K562 (cell line): ENCODE measurements around the gene PLEKHM3. TPM values are rescaled to one million over a fixed set of nuclear protein-coding genes. Genes with fewer than 3 reads are reported as not detected.

Experiments used
- ATAC-seq: fragments of 200-7000 bp; cut with Tn5 transposase; 3 replicates; pipeline ENCODE4 v1.9.1; 2020; ENCODE audit warnings: moderate library complexity
- BruUV-seq: library from RNA; stranded (reverse); fragments of 400-500 nt; replicated peaks from 2 replicates; lab custom pipeline; 2021; lab: Mats Ljungman, UMichigan
- CTCF ChIA-PET: fragments of 300-600 bp; formaldehyde crosslinking; extraction: SDS; loops from one replicate; lab custom pipeline; 2021; ENCODE audit warnings: low intra/inter-chr PET ratio; lab: Yijun Ruan, JAX
- POLR2A ChIA-PET: fragments of 300-600, 350-650 bp; sonication (Branson Sonifier 250); formaldehyde crosslinking; extraction: SDS; loops from one replicate; lab custom pipeline; 2021; ENCODE audit warnings: antibody characterized with exemption, inconsistent platforms; lab: Yijun Ruan, JAX
- DNase-seq, 4 experiments: peaks; one replicate each; pipeline versions ENCODE4 v3.0.0 to v3.0.0-alpha.2; 2011 to 2018; ENCODE audit warnings: low spot score in 3 of 4, mixed read lengths in 3 of 4; ENCODE audit errors: extremely low read depth in 1 of 4
- FAIRE-seq: peaks from 2 replicates; lab custom pipeline; 2011; peaks lifted over from hg19 to GRCh38; lab: Jason Lieb, UNC
- H2AFZ ChIP-seq: 2 replicates; pipeline ENCODE4 v1.6.0; 2011; ENCODE audit warnings: low read depth, low read length, control low read depth, inconsistent platforms
- H3K27ac ChIP-seq: fragments of 200-600 bp; 3 replicates; pipeline ENCODE4 v1.8.0; 2011; ENCODE audit warnings: low read depth, mild to moderate bottlenecking, control low read depth, inconsistent platforms, low read length, moderate library complexity, mixed read lengths; ENCODE audit errors: extremely low read depth
- H3K27me3 ChIP-seq, 2 experiments: fragments of 300-600 bp in 1 of 2; 2 replicates in 1 of 2; 3 replicates in 1 of 2; pipeline versions ENCODE4 v1.6.0 to v1.8.0; 2011; ENCODE audit warnings: inconsistent platforms in 2 of 2, low read length in 2 of 2, mild to moderate bottlenecking in 1 of 2, mixed read lengths in 1 of 2, moderate library complexity in 1 of 2; ENCODE audit not compliant: control insufficient read depth in 2 of 2, insufficient read depth in 2 of 2
- H3K36me3 ChIP-seq: fragments of 300-600 bp; 3 replicates; pipeline ENCODE4 v1.8.0; 2011; ENCODE audit warnings: mild to moderate bottlenecking, low read length, inconsistent platforms; ENCODE audit not compliant: control insufficient read depth, insufficient read depth
- H3K4me1 ChIP-seq, 2 experiments: fragments of 200-600 bp in 1 of 2; replicated peaks in 1 of 2; 2 replicates in 1 of 2; 3 replicates in 1 of 2; pipeline versions ENCODE4 v1.5.1 to v1.8.0; 2011; ENCODE audit warnings: inconsistent platforms in 2 of 2, low read length in 2 of 2, mild to moderate bottlenecking in 1 of 2, mixed read lengths in 1 of 2, moderate library complexity in 1 of 2; ENCODE audit not compliant: control insufficient read depth in 2 of 2, insufficient read depth in 2 of 2
- H3K4me2 ChIP-seq: 2 replicates; pipeline ENCODE4 v1.6.1; 2011; ENCODE audit warnings: low read length, control low read depth, inconsistent platforms, mixed read lengths; ENCODE audit not compliant: insufficient read depth
- H3K4me3 ChIP-seq: fragments of 200-600 bp; sonication (generic), shearing (Covaris generic); 2 replicates; pipeline ENCODE4 v1.5.1; 2016; ENCODE audit warnings: control low read depth, inconsistent platforms
- H3K79me2 ChIP-seq: fragments of 200-600 bp; 3 replicates; pipeline ENCODE4 v1.8.0; 2011; ENCODE audit warnings: low read length, inconsistent platforms; ENCODE audit not compliant: control insufficient read depth, insufficient read depth
- H3K9ac ChIP-seq, 2 experiments: 2 replicates each; pipeline versions ENCODE4 v1.6.0 to v1.6.1; 2011; ENCODE audit warnings: low read depth in 2 of 2, low read length in 2 of 2, control low read depth in 1 of 2, inconsistent platforms in 1 of 2, mild to moderate bottlenecking in 1 of 2, mixed read lengths in 1 of 2; ENCODE audit not compliant: insufficient read depth in 1 of 2
- H3K9me1 ChIP-seq: one replicate; pipeline ENCODE4 v1.6.0; 2011; ENCODE audit warnings: inconsistent platforms, mild to moderate bottlenecking, low read length, moderate library complexity; ENCODE audit not compliant: control insufficient read depth, insufficient read depth
- H3K9me3 ChIP-seq: replicated peaks from 2 replicates; pipeline ENCODE4 v1.5.1; 2011; ENCODE audit warnings: low read depth, low read length, inconsistent platforms; ENCODE audit not compliant: control insufficient read depth, insufficient read depth
- H4K20me1 ChIP-seq: replicated peaks from 2 replicates; pipeline ENCODE4 v1.6.1; 2011; ENCODE audit warnings: low read length, inconsistent platforms, mixed read lengths; ENCODE audit not compliant: control insufficient read depth, insufficient read depth
- COPS2 ChIP-seq: fragments of 450-650 bp; conservative IDR thresholded peaks from 2 replicates; pipeline ENCODE4 v1.6.1; 2016; ENCODE audit warnings: mild to moderate bottlenecking, moderate library complexity
- FOXA3 ChIP-seq, 2 experiments: fragments of 450-650 bp in 1 of 2; sonication (generic) in 1 of 2; formaldehyde crosslinking; IDR thresholded peaks in 1 of 2; conservative IDR thresholded peaks in 1 of 2; 2 replicates each; pipeline versions ENCODE4 v1.4.0 to v1.8.0; 2020 to 2022; ENCODE audit warnings: mild to moderate bottlenecking in 2 of 2, missing genetic modification reagents in 1 of 2
- FOXP1 ChIP-seq: sonication (generic); formaldehyde crosslinking; IDR thresholded peaks from 2 replicates; pipeline ENCODE4 v1.8.0; 2022; ENCODE audit warnings: mild to moderate bottlenecking, missing genetic modification reagents
- MCM7 ChIP-seq, 2 experiments: fragments of 450-650 bp; IDR thresholded peaks; 2 replicates each; pipeline ENCODE4 v1.6.1; 2016 to 2018
- NCOA2 ChIP-seq, 2 experiments: fragments of 450-650 bp; IDR thresholded peaks; 2 replicates each; pipeline ENCODE4 v1.6.1; 2018; ENCODE audit warnings: mild to moderate bottlenecking in 2 of 2, moderate library complexity in 1 of 2; ENCODE audit not compliant: partially characterized antibody in 2 of 2
- PTBP1 ChIP-seq: fragments of 200-400 bp; formaldehyde crosslinking; IDR thresholded peaks from 2 replicates; pipeline ENCODE4 v1.6.1; 2017; ENCODE audit warnings: low read depth, low read length
- SIRT6 ChIP-seq: IDR thresholded peaks from one replicate; pipeline ENCODE4 v1.6.1; 2012; ENCODE audit warnings: low read depth, mild to moderate bottlenecking, control low read depth, inconsistent platforms, low read length, moderate library complexity
- TCF7L2 ChIP-seq: fragments of 150-350 bp; IDR thresholded peaks from 2 replicates; pipeline ENCODE4 v1.6.1; 2016; ENCODE audit warnings: low read depth, mild to moderate bottlenecking, low read length, moderate library complexity
- ZNF583 ChIP-seq: fragments of 250-450 bp; sonication (Bioruptor Pico); IDR thresholded peaks from 2 replicates; pipeline ENCODE4 v1.4.0; 2020
- ZNF668 ChIP-seq: fragments of 250-450 bp; sonication (Bioruptor Pico); IDR thresholded peaks from 2 replicates; pipeline ENCODE4 v1.8.0; 2022; ENCODE audit warnings: mild to moderate bottlenecking, inconsistent platforms
- WGBS: fragments of 100-300 bp; shearing (Covaris generic); methylation state at CpG from one replicate; pipeline ENCODE4 v1.1.6; 2016; ENCODE audit warnings: low coverage, mixed read lengths; ENCODE audit not compliant: insufficient coverage; ENCODE audit errors: missing lambda C conversion rate; 5-methylcytosine and 5-hydroxymethylcytosine counted together
- in situ Hi-C: fragments of 300-500 bp; cut with MboI; formaldehyde crosslinking; loops from 4 replicates; pipeline ENCODE4 v1.15.0; 2018; ENCODE audit warnings: inconsistent platforms, mixed read lengths
- intact Hi-C: fragments of 100-400 bp; cut with micrococcal nuclease; formaldehyde crosslinking; loops from 2 replicates; pipeline ENCODE4 v1.14.2; 2022
- polyA plus RNA-seq, 8 experiments: library from polyadenylated mRNA; depleted of rRNA in 4 of 8; stranded (reverse) in 5 of 8; unstranded in 3 of 8; fragments of >200 nt; fragmentation: Nextera tagmentation in 2 of 8; fragmentation: Illumina TruSeq in 1 of 8; extraction: Ambion mirVana in 2 of 8; extraction: Trizol in 1 of 8; gene quantifications; 2 replicates each; pipeline versions ENCODE4 v1.2.1 to v1.2.3, GENCODE V29; 2011 to 2014; ENCODE audit warnings: inconsistent platforms in 1 of 8, missing spikeins in 1 of 8
- total RNA-seq, 7 experiments: library from RNA; depleted of rRNA in 6 of 7; stranded (reverse); fragments of >200 nt in 6 of 7; fragmentation: Illumina TruSeq in 2 of 7; extraction: Trizol in 2 of 7; gene quantifications; 2 replicates each; pipeline versions ENCODE4 v1.2.1 to v1.2.3, GENCODE V29; 2011 to 2021; ENCODE audit warnings: low replicate concordance in 1 of 7
- TF ChIP-seq, protein P1 (sequence below), 2 experiments: fragments of 450-650 bp in 1 of 2; IDR thresholded peaks; 2 replicates each; pipeline ENCODE4 v1.6.1; 2011 to 2017; ENCODE audit warnings: low read depth in 2 of 2, antibody characterized with exemption in 1 of 2, borderline replicate concordance in 1 of 2, low read length in 1 of 2, mild to moderate bottlenecking in 1 of 2, mixed read lengths in 1 of 2; ENCODE audit not compliant: control insufficient read depth in 1 of 2
- TF ChIP-seq, protein P2 (sequence below): sonication (generic); formaldehyde crosslinking; IDR thresholded peaks from 2 replicates; pipeline ENCODE4 v1.8.0; 2022; ENCODE audit warnings: missing genetic modification reagents, mild to moderate bottlenecking, borderline replicate concordance

PLEKHM3 gene
- total and polyA plus RNA-seq, 9 of the 15 experiments (the other 6 are each of a cell fraction or from before 2014, with no cell fraction given), result 0.24 to 1.6 (median 1.0) TPM

DNA sequence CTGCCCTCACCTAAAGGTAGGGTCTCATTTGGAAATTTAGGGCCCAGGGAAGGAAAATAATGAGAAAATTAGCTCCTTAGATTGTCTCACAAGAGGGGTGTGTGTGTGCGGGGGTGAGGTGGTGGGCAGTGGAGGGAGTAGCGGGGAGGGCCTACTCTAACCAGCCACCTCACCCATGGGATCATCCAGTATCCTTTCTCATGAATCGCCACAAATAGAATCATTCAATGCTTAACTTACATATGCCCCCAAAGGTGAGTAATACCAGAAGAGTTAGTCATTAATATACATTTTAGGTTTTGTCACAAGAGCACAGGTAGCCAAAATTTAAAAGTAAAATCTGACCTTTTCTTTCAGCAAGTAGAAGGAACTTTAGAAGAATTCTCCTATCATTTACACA is 122.1 kb downstream of the PLEKHM3 start:
- FAIRE-seq, result no peak
- no peak for ATAC-seq

DNA sequence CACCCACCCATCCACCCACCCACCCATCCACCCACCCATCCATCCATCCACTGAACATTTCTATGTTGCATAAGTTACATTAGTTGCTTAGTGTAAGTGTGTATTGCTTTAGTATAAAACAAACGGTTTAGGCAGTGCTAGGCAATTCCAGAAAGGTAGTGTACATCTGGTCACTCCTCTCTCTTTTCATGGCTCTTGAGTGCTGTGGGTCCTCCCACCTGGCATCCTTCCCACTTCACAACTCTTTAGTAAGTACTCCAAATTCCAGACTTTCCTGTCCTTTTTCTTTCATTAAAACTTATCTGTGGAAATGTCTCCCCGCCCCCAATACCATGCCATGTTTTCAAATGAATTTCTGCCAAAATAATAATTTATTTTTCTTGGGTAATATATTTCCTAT is 122.5 kb downstream of the PLEKHM3 start:
- Histone ChIP-seq H3K27me3 (no peaks in the 10 kb centered on the region), H4K20me1 (no peaks in the 10 kb centered on the region), H3K4me3 (no peak overlapping the region), H2AFZ (no peak overlapping the region), H3K36me3 (no peaks in the 10 kb centered on the region), H3K27ac (no peak overlapping the region), H3K9me1 (no peaks in the 10 kb centered on the region), H3K4me1 (no peaks in the 10 kb centered on the region), H3K79me2 (no peaks in the 10 kb centered on the region), H3K9ac (no peak overlapping the region), H3K9me3 (no peaks in the 10 kb centered on the region), H3K4me2 (no peak overlapping the region)
- FAIRE-seq (no peak), DNase-seq (no peak), ATAC-seq (no peak)
- 30% methylated on average over 2 of the region's 2 CpGs for WGBS
- CTCF ChIA-PET, result no interaction called here
- intact Hi-C loops, result no loop called here
- no TSS peak for BruUV-seq
- in situ Hi-C loops, result no loop called here
- POLR2A ChIA-PET, result interaction anchor here (0.6 kb wide), 1 partner anchor 183 kb away, joined by 4 read pairs; no protein-coding TSS in a partner anchor
- no peak for TF ChIP-seq ZNF583
- TF ChIP-seq, protein P1, sequence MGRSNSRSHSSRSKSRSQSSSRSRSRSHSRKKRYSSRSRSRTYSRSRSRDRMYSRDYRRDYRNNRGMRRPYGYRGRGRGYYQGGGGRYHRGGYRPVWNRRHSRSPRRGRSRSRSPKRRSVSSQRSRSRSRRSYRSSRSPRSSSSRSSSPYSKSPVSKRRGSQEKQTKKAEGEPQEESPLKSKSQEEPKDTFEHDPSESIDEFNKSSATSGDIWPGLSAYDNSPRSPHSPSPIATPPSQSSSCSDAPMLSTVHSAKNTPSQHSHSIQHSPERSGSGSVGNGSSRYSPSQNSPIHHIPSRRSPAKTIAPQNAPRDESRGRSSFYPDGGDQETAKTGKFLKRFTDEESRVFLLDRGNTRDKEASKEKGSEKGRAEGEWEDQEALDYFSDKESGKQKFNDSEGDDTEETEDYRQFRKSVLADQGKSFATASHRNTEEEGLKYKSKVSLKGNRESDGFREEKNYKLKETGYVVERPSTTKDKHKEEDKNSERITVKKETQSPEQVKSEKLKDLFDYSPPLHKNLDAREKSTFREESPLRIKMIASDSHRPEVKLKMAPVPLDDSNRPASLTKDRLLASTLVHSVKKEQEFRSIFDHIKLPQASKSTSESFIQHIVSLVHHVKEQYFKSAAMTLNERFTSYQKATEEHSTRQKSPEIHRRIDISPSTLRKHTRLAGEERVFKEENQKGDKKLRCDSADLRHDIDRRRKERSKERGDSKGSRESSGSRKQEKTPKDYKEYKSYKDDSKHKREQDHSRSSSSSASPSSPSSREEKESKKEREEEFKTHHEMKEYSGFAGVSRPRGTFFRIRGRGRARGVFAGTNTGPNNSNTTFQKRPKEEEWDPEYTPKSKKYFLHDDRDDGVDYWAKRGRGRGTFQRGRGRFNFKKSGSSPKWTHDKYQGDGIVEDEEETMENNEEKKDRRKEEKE (IDR thresholded peaks at IDR 0.05; ENCODE audit: borderline replicate concordance in 1 of 2, control insufficient read depth in 1 of 2, low read depth in 2 of 2, low read length in 1 of 2), result no peak
- no peak for TF ChIP-seq MCM7 (IDR thresholded peaks at IDR 0.05)
- no peak for TF ChIP-seq COPS2
- TF ChIP-seq, protein P2, sequence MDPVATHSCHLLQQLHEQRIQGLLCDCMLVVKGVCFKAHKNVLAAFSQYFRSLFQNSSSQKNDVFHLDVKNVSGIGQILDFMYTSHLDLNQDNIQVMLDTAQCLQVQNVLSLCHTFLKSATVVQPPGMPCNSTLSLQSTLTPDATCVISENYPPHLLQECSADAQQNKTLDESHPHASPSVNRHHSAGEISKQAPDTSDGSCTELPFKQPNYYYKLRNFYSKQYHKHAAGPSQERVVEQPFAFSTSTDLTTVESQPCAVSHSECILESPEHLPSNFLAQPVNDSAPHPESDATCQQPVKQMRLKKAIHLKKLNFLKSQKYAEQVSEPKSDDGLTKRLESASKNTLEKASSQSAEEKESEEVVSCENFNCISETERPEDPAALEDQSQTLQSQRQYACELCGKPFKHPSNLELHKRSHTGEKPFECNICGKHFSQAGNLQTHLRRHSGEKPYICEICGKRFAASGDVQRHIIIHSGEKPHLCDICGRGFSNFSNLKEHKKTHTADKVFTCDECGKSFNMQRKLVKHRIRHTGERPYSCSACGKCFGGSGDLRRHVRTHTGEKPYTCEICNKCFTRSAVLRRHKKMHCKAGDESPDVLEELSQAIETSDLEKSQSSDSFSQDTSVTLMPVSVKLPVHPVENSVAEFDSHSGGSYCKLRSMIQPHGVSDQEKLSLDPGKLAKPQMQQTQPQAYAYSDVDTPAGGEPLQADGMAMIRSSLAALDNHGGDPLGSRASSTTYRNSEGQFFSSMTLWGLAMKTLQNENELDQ (CRISPR knock-in tag), result no peak
- TF ChIP-seq SIRT6, result no peak
- TF ChIP-seq FOXA3 (CRISPR knock-in tag; conservative IDR thresholded peaks at IDR 0.05 in 1 of 2, IDR thresholded peaks at IDR 0.05 in 1 of 2), result no peak
- TF ChIP-seq NCOA2 (IDR thresholded peaks at IDR 0.05; ENCODE audit: partially characterized antibody in 2 of 2), result no peak

More for the DNA sequence above, 122.1 kb downstream of the PLEKHM3 start:
- intact Hi-C loops, result no loop called here
- Histone ChIP-seq H3K27me3 (no peaks in the 10 kb centered on the region), H3K4me1 (no peaks in the 10 kb centered on the region), H3K4me2 (no peak overlapping the region), H2AFZ (no peak overlapping the region), H3K79me2 (no peaks in the 10 kb centered on the region), H3K36me3 (no peaks in the 10 kb centered on the region), H4K20me1 (no peaks in the 10 kb centered on the region), H3K9me1 (no peaks in the 10 kb centered on the region), H3K9ac (no peak overlapping the region), H3K9me3 (no peaks in the 10 kb centered on the region), H3K27ac (no peak overlapping the region), H3K4me3 (no peak overlapping the region)
- no TSS peak for BruUV-seq
- no peak for TF ChIP-seq FOXP1 (CRISPR knock-in tag)
- TF ChIP-seq TCF7L2, result no peak
- no peak for TF ChIP-seq ZNF668 (CRISPR knock-in tag)
- TF ChIP-seq PTBP1, result no peak
- CTCF ChIA-PET, result no interaction called here
- POLR2A ChIA-PET, result no interaction called here
- DNase-seq, result no peak
- 52% methylated on average over 3 of the region's 3 CpGs for WGBS
- in situ Hi-C loops, result no loop called here
